H9 (cell line): ENCODE data around the gene ENPP7. TPM values are rescaled to one million over a fixed set of nuclear protein-coding genes. Genes with fewer than 3 reads are reported as not detected.

Source experiments
- DNase-seq: peaks from one replicate; pipeline ENCODE4 v3.0.0-alpha.2; 2017
- H2AFZ ChIP-seq: one replicate; pipeline ENCODE4 v1.6.1; 2013; ENCODE audit warnings: mild to moderate bottlenecking, low read length, control low read depth, moderate library complexity
- H2AK5ac ChIP-seq: 2 replicates; pipeline ENCODE4 v1.6.1; 2013; ENCODE audit warnings: low read length, control low read depth, mixed read lengths; ENCODE audit not compliant: insufficient read length
- H2BK120ac ChIP-seq: one replicate; pipeline ENCODE4 v1.6.1; 2013; ENCODE audit warnings: low read depth, mild to moderate bottlenecking, low read length, control low read depth, inconsistent platforms; ENCODE audit not compliant: poor library complexity, severe bottlenecking
- H2BK12ac ChIP-seq: 2 replicates; pipeline ENCODE4 v1.6.1; 2013; ENCODE audit warnings: low read length, control low read depth, mixed read lengths, low read depth; ENCODE audit not compliant: insufficient read length
- H2BK15ac ChIP-seq: 2 replicates; pipeline ENCODE4 v1.6.1; 2013; ENCODE audit warnings: low read depth, low read length, control low read depth
- H2BK20ac ChIP-seq: one replicate; pipeline ENCODE4 v1.6.1; 2013; ENCODE audit warnings: low read depth, mild to moderate bottlenecking, low read length, control low read depth, inconsistent platforms; ENCODE audit not compliant: poor library complexity, severe bottlenecking
- H2BK5ac ChIP-seq: 2 replicates; pipeline ENCODE4 v1.6.1; 2013; ENCODE audit warnings: low read length, control low read depth, mixed read lengths; ENCODE audit not compliant: insufficient read length
- H3K14ac ChIP-seq: 2 replicates; pipeline ENCODE4 v1.6.1; 2013; ENCODE audit warnings: low read length, control low read depth; ENCODE audit not compliant: insufficient read depth
- H3K18ac ChIP-seq: 2 replicates; pipeline ENCODE4 v1.6.1; 2013; ENCODE audit warnings: low read depth, mild to moderate bottlenecking, mixed read lengths, low read length, control low read depth; ENCODE audit not compliant: insufficient read length
- H3K23ac ChIP-seq: 2 replicates; pipeline ENCODE4 v1.6.1; 2013; ENCODE audit warnings: low read length, control low read depth, mixed read lengths, low read depth; ENCODE audit not compliant: insufficient read length
- H3K23me2 ChIP-seq: 2 replicates; pipeline ENCODE4 v1.6.1; 2013; ENCODE audit warnings: low read depth, mild to moderate bottlenecking, mixed read lengths, low read length, control low read depth; ENCODE audit not compliant: insufficient read length, poor library complexity, severe bottlenecking
- H3K27ac ChIP-seq: 2 replicates; pipeline ENCODE4 v1.5.1; 2013; ENCODE audit warnings: low read length, control low read depth, mixed read lengths, low read depth; ENCODE audit not compliant: insufficient read length
- H3K27me3 ChIP-seq: 2 replicates; pipeline ENCODE4 v1.6.1; 2013; ENCODE audit warnings: low read length, control low read depth, inconsistent platforms; ENCODE audit not compliant: insufficient read depth
- H3K4ac ChIP-seq: 2 replicates; pipeline ENCODE4 v1.6.1; 2013; ENCODE audit warnings: low read depth, mild to moderate bottlenecking, control low read depth, inconsistent platforms, low read length, moderate library complexity
- H3K4me1 ChIP-seq: 2 replicates; pipeline ENCODE4 v1.6.1; 2013; ENCODE audit warnings: low read length, control low read depth, inconsistent platforms; ENCODE audit not compliant: insufficient read depth
- H3K4me2 ChIP-seq: 2 replicates; pipeline ENCODE4 v1.6.1; 2013; ENCODE audit warnings: low read length, control low read depth, mixed read lengths; ENCODE audit not compliant: insufficient read length, insufficient read depth
- H3K56ac ChIP-seq: 2 replicates; pipeline ENCODE4 v1.6.1; 2013; ENCODE audit warnings: low read depth, mild to moderate bottlenecking, mixed read lengths, low read length, control low read depth; ENCODE audit not compliant: insufficient read length
- H3K79me1 ChIP-seq: 2 replicates; pipeline ENCODE4 v1.6.1; 2013; ENCODE audit warnings: low read depth, mild to moderate bottlenecking, moderate library complexity, low read length, control low read depth, inconsistent platforms; ENCODE audit not compliant: insufficient read depth, poor library complexity, severe bottlenecking
- H3K79me2 ChIP-seq: 2 replicates; pipeline ENCODE4 v1.6.1; 2013; ENCODE audit warnings: low read length, control low read depth, inconsistent platforms; ENCODE audit not compliant: insufficient read depth
- H3K9ac ChIP-seq: 2 replicates; pipeline ENCODE4 v1.6.1; 2013; ENCODE audit warnings: low read length, control low read depth, mixed read lengths; ENCODE audit not compliant: insufficient read length; ENCODE audit errors: extremely low read depth
- H3K9me3 ChIP-seq: one replicate; pipeline ENCODE4 v1.6.1; 2013; ENCODE audit warnings: low read depth, low read length, inconsistent platforms; ENCODE audit not compliant: control insufficient read depth
- H3T11ph ChIP-seq: one replicate; pipeline ENCODE4 v1.6.1; 2013; ENCODE audit warnings: mild to moderate bottlenecking, low read length, control low read depth, inconsistent platforms
- H4K20me1 ChIP-seq: one replicate; pipeline ENCODE4 v1.6.1; 2013; ENCODE audit not compliant: control insufficient read depth, insufficient read length, insufficient read depth
- H4K5ac ChIP-seq: 2 replicates; pipeline ENCODE4 v1.6.1; 2013; ENCODE audit warnings: low read depth, mild to moderate bottlenecking, mixed read lengths, low read length, control low read depth; ENCODE audit not compliant: insufficient read length
- H4K8ac ChIP-seq: replicated peaks from 2 replicates; pipeline ENCODE4 v1.6.1; 2013; ENCODE audit warnings: low read length, control low read depth, mixed read lengths, low read depth; ENCODE audit not compliant: insufficient read length
- H4K91ac ChIP-seq: 2 replicates; pipeline ENCODE4 v1.6.1; 2013; ENCODE audit warnings: low read depth, mild to moderate bottlenecking, moderate library complexity, mixed read lengths, low read length, control low read depth; ENCODE audit not compliant: insufficient read length
- H3K27ac Mint-ChIP-seq, 3 experiments: 2 replicates in 2 of 3; 3 replicates in 1 of 3; pipeline ENCODE4 v1.8.0; 2020 to 2021; ENCODE audit warnings: mixed read lengths in 3 of 3, mild to moderate bottlenecking in 1 of 3, moderate library complexity in 1 of 3
- H3K27me3 Mint-ChIP-seq: 2 replicates; pipeline ENCODE4 v1.8.0; 2021; ENCODE audit warnings: low read depth, mild to moderate bottlenecking, moderate library complexity, mixed read lengths
- H3K36me3 Mint-ChIP-seq, 3 experiments: 2 replicates in 2 of 3; 3 replicates in 1 of 3; pipeline ENCODE4 v1.8.0; 2020 to 2021; ENCODE audit warnings: low read depth in 3 of 3, mixed read lengths in 3 of 3; ENCODE audit not compliant: insufficient read depth in 1 of 3
- H3K4me1 Mint-ChIP-seq, 2 experiments: 2 replicates each; pipeline ENCODE4 v1.8.0; 2020; ENCODE audit warnings: mixed read lengths in 2 of 2
- H3K4me3 Mint-ChIP-seq, 2 experiments: 2 replicates in 1 of 2; 3 replicates in 1 of 2; pipeline ENCODE4 v1.8.0; 2020 to 2021; ENCODE audit warnings: mild to moderate bottlenecking in 2 of 2, mixed read lengths in 2 of 2, moderate library complexity in 1 of 2
- H3K9me3 Mint-ChIP-seq, 2 experiments: 2 replicates in 1 of 2; 3 replicates in 1 of 2; pipeline ENCODE4 v1.8.0; 2020; ENCODE audit warnings: mild to moderate bottlenecking in 2 of 2, mixed read lengths in 2 of 2, moderate library complexity in 1 of 2
- CTCF ChIP-seq: fragments of 200-600 bp; sonication (generic); conservative IDR thresholded peaks from 3 replicates; pipeline ENCODE4 v1.8.0; 2021; ENCODE audit warnings: antibody characterized with exemption, mild to moderate bottlenecking
- WGBS: extraction: QIAGEN DNeasy Blood & Tissue Kit; methylation state at CpG from one replicate; pipeline ENCODE4 v1.1.7; 2013; ENCODE audit warnings: missing lambda C conversion rate, low lambda C conversion rate, mixed read lengths; ENCODE audit not compliant: insufficient read length; ENCODE audit errors: extremely low coverage; 5-methylcytosine and 5-hydroxymethylcytosine counted together
- total RNA-seq: library from RNA; stranded (reverse); gene quantifications from 2 replicates; pipeline ENCODE4 v1.2.1, GENCODE V29; 2021

ENPP7 gene
- total RNA-seq, 1 experiment from 2014 or later, result not detected

- Histone ChIP-seq H3K79me2 (no peaks in the 10 kb centered on the region), H3K79me1 (no peaks in the 10 kb centered on the region), H2BK20ac (no peak overlapping the region), H3K56ac (no peak overlapping the region), H4K20me1 (no peaks in the 10 kb centered on the region), H4K5ac (no peak overlapping the region), H3T11ph (no peak overlapping the region), H3K9ac (no peak overlapping the region), H3K4me2 (no peak overlapping the region), H3K9me3 (no peaks in the 10 kb centered on the region), H3K27ac (no peak overlapping the region), H3K23me2 (no peaks in the 10 kb centered on the region), H2BK5ac (no peak overlapping the region), H2BK12ac (no peak overlapping the region), H2BK120ac (no peak overlapping the region), H2AFZ (no peak overlapping the region), H3K27me3 (no peaks in the 10 kb centered on the region), H3K14ac (no peak overlapping the region; the same call in 1 of the 2 replicates), H3K4me1 (no peaks in the 10 kb centered on the region), H3K18ac (peak overlapping the region; percentile 58), H3K4ac (no peak overlapping the region), H2BK15ac (no peak overlapping the region), H2AK5ac (no peak overlapping the region), H3K23ac (no peak overlapping the region), H4K8ac (no peak overlapping the region), H4K91ac (no peak overlapping the region)
- Mint-ChIP-seq H3K4me1 (0 out of 4 replicates have a peak, but pooled peaks cover 0 to 2% of the 10 kb centered on the region in 2 experiments), H3K36me3 (no peaks in the 10 kb centered on the region), H3K27ac (no peak overlapping the region), H3K4me3 (no peak overlapping the region), H3K27me3 (peaks cover 5% of the 10 kb centered on the region), H3K9me3 (no peaks in the 10 kb centered on the region)
- DNase-seq, result no peak
- WGBS, result no CpG with 5 or more reads among the region's 21 CpGs
- no peak for TF ChIP-seq CTCF
These were observed 29.6 kb downstream of the ENPP7 start for GRCh38 chr17:79760197-79760906.
